GM18505 (cell line): ENCODE data around the gene ELAVL1.

Experiments used
- ATAC-seq: cut with Tn5 transposase; IDR thresholded peaks from one replicate; pipeline ENCODE4 v1.9.1; 2021; ENCODE audit not compliant: unreplicated experiment
- POLR2A ChIP-seq: IDR thresholded peaks from 4 replicates; pipeline ENCODE4 v1.6.1; 2011; ENCODE audit warnings: borderline replicate concordance; ENCODE audit not compliant: insufficient read depth, insufficient read length; ENCODE audit errors: extremely low read depth

Gene ELAVL1

DNA sequence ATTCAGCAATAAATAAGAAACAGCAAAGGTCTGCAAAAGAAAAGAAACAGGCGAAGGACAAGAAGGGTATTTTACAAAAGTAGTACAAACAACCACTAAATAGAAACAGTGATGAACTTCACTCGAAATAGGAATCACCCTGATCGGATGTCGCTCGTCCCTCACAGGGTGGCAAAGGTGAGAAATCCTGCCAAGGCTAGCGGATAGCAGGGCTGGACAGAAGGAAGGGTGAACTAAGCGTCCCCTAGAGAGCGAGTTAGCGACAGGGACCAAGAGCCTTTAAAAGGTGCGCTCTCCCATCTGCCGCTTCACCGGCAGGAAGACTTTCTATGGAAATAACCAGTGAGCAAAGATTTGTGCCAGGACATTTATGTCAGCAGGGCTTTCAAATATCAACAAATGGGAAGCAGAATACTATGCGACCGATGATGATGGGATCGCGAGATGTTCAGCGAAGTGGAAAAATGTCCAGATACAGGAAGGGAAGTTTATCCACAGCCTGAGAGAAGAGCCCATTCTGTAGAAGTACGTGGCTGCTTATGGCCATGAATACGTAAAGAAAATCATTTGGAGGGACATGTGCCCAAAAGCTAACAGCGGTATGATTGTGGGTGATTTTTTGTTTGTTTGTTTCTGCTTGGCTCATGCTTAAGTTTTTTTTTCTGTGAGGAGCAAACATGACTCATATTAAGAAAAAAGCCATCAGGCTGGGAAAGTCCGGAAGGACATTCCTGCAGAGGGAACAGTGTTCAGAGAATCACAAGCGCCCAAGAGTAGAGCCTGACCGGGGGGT lies 18.9 kb downstream of the ELAVL1 start:
- ATAC-seq = no peak
- no peak for TF ChIP-seq POLR2A

- no peak for ATAC-seq
- TF ChIP-seq POLR2A = no peak
Observed at GRCh38 chr19:7985481-7985911, 19.9 kb downstream of the ELAVL1 start.

GRCh38 chr19:7983995-7984837 lies 21.2 kb downstream of the ELAVL1 start:
- no peak for ATAC-seq
- TF ChIP-seq POLR2A = no peak

DNA sequence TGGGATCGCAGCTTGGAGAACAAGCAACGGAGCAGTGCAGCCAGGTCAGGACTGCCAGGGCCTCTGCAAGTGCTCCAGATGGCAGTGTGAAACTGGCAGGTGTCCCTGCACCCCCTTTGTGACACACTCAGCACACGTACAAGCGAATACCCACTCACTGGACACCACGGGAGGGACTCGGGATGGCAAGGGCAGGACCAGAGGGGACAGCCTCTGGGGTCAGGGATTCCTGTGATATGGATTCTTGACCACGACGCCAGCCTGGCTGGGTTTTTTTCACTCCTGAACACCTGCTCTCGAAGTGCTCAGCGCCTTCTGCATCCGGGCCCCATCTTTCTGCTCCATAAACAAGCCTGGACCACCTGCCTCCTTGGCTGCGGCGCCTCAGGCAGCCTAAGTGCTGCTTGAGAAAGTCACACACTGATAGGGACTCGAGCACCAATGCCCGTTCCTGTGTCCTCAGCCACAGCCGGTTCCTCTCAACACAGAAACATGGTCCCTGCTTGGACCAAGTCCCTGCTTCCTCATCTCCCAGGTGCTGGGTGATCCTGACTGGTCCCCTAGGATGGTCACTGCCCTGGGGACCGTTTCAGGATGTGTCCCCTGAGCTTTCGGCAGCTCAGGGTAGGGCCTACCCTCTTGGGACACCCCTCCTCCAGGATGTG lies 22.0 kb downstream of the ELAVL1 start:
- no peak for ATAC-seq

GRCh38 chr19:7982651-7983099 lies 22.8 kb downstream of the ELAVL1 start:
- ATAC-seq = no peak
- TF ChIP-seq POLR2A = no peak

More for the DNA sequence above, 22.0 kb downstream of the ELAVL1 start:
- TF ChIP-seq POLR2A = no peak

- no peak for TF ChIP-seq POLR2A
- no peak for ATAC-seq
Observed at GRCh38 chr19:7982103-7982502, 23.3 kb downstream of the ELAVL1 start.

- no peak for TF ChIP-seq POLR2A
- no peak for ATAC-seq
Observed at GRCh38 chr19:7981661-7982060, 23.8 kb downstream of the ELAVL1 start.

- TF ChIP-seq POLR2A = no peak
- ATAC-seq = no peak
Observed at GRCh38 chr19:7981199-7981598, 24.2 kb downstream of the ELAVL1 start.

- TF ChIP-seq POLR2A = no peak
- ATAC-seq = no peak
Observed at GRCh38 chr19:7980635-7981121, 24.8 kb downstream of the ELAVL1 start.

DNA sequence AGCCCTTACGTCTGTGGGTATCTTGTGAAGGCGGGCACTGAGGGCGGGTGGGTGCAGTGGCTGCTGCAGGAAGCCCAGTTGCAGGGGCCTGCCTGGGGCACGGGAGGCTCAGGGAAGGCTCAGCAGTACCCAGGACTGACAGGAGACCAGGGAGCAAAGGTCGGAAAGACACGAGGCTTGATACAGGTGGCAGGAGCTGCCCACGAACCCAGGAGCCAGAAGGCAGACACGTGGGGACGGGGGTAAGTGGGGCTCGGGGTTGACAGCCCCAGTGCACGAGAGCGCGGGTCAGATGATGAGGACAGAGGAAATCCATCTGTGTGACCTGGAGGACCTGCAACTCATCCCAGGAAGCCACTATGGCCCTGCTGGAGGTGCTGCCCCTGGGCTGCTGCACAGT lies 25.3 kb downstream of the ELAVL1 start:
- ATAC-seq = no peak
- TF ChIP-seq POLR2A = no peak

DNA sequence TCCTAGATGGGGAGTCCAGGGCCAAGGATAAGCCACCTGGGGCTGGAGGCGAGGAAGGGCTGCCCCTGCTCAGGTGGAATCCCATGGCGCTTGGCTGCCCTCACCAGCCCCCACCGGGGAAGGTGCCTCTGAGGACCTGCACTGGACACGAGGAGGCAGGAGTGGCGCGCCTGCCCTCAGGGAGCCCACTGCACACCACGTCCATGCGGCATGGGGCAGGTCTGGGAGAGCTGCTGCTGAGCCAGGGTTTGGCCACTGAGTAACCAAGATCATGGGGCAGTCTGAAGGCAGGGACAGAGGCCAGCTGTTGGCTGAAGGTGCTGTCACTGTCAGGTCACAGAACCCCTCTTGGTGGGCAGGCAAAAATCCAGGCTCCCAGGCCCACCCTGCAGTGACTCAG lies 25.9 kb downstream of the ELAVL1 start:
- ATAC-seq = no peak
- no peak for TF ChIP-seq POLR2A

GRCh38 chr19:7979011-7979410 lies 26.4 kb downstream of the ELAVL1 start:
- TF ChIP-seq POLR2A = no peak
- no peak for ATAC-seq

DNA sequence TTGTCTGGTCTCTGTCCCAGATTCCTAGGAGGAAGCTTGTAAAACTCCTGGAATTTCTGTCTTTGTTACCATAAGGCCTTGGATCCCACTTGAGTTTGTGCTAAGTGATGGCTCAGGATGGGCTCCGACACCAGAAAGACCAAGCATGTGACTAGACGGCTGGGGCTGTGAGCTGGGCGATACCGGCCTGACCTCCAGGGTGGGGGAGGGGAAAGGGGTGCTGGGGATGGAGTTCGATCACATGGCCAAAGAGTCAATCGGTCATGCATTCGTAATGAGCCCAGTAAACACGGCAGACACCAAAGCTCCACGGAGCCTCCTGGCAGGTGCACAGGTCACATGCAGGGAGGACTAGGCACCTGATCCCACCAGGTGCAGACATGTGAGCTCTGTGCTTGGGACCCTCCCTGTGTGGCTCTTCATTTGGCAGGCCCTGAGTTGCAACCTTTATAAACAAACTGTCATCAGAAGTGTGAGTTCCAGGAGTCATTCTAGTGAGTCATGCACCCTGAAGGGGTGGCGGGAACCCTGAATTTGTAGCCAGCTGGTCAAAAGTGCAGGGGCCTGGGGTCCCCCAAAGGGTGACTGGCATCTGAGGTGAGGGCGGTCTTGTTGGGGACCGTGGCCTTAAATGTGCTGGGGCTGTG lies 27.1 kb downstream of the ELAVL1 start:
- no peak for TF ChIP-seq POLR2A
- ATAC-seq = no peak
